PC-3 (cell line): ENCODE data around the gene LIPG.

Experiments used
- CTCF ChIP-seq: fragments of 300-600 bp; sonication (generic); conservative IDR thresholded peaks from 2 replicates; pipeline ENCODE4 v1.5.1; 2017; ENCODE audit warnings: antibody characterized with exemption, low read depth, mild to moderate bottlenecking, low read length
- EZH2 ChIP-seq: fragments of 300-600 bp; sonication (generic); IDR thresholded peaks from one replicate; pipeline ENCODE4 v1.6.1; 2017; ENCODE audit warnings: antibody characterized with exemption, mild to moderate bottlenecking, low read length; ENCODE audit not compliant: unreplicated experiment
- EZH2phosphoT487 ChIP-seq: fragments of 300-600 bp; sonication (generic); IDR thresholded peaks from 2 replicates; pipeline ENCODE4 v1.6.1; 2018; ENCODE audit warnings: mild to moderate bottlenecking, antibody characterized with exemption, low read length, borderline replicate concordance

DNA sequence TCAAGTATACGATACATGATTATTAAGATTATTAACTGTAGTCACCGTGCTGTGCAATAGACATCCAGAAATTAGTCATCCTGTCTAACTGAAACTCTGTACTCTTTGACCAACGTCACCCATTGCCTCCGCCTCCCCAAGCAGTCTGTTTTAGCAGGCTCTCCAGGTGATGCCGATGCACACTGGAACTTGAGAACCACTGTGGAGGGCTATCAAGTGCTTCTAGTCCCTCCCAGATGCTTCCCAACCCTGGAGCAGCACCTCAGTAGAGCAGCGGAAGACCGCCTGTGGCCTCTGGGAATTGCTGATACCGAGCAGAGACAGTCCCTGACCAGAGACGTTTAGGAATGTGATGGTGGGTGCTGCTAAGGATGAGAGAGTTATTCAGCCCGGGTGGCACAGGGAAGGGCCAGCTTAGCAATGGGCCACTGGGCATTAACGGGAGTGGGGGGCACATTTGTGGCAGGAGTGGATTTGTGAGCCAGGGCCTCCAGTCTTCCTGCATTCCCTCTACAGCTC lies 50.7 kb downstream of the LIPG start:
- TF ChIP-seq EZH2phosphoT487 (no peak), CTCF (no peak), EZH2 (no peak)
